Frontal cortex (tissue), 4 donors: ENCODE results near the gene MCRS1. TPM values are rescaled to one million over a fixed set of nuclear protein-coding genes. Genes with fewer than 3 reads are reported as not detected.
"Not testable (repeated sequence)": the region's sequence is repeated elsewhere in the genome, so short reads cannot be mapped to it uniquely, and the experiment has no call there.

ENCODE experiments used
- DNase-seq, 2 donors: peaks; one replicate each; pipeline ENCODE4 v3.0.0; 2012; ENCODE audit warnings: low spot score in 2 of 2
- FAIRE-seq: peaks from 2 replicates; lab custom pipeline; 2012; peaks lifted over from hg19 to GRCh38; lab: Jason Lieb, UNC
- total RNA-seq: library from RNA; depleted of rRNA; stranded (reverse); fragments of >200 nt; gene quantifications from one replicate; pipeline ENCODE4 v1.2.3, GENCODE V29; 2014
- donor health status: control.
- donor health status: control.
- donor health status: control.

MCRS1 gene
- total RNA-seq, 1 donor from 2014 or later, result 35.9 TPM

- FAIRE-seq (no peak), DNase-seq (no peak)
Measured at GRCh38 chr12:49543221-49543913, 24.6 kb downstream of the MCRS1 start.

GRCh38 chr12:49542592-49543160, 25.3 kb downstream of the MCRS1 start:
- no peak for DNase-seq
- no peak for FAIRE-seq

GRCh38 chr12:49541911-49542505, 25.9 kb downstream of the MCRS1 start:
- no peak for FAIRE-seq
- no peak for DNase-seq

DNA sequence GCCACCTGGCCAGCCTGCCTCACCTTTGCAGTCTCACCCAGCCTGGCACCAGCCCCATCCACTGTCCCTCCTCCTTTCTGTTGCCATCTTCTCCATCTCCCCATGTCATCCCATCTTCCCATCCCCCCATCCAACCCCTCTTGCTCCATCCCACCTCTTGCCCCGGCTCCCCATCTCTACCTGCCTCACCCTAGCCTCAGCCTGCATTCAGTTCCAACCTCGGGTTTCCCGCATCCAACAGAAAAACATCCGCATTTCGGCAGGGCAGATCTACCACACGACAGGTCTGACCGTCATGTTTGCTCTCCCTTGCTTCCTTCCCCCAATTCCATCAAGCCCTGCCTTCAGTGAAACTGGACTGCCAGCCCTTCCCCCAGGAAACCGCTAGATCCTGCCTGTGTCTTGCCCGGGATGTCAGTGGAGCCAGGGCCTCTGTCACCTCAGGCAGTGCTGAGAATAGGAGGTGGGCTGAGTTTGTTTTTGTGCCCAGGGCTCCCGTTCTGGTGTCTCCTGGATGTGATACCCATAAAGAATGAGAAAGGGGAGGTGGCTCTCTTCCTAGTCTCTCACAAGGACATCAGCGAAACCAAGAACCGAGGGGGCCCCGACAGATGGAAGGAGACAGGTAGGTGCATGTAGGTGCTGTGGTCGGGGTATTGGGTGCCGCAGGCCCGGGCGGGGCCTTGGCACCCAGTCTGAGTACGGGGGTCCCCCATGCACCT, 26.6 kb downstream of the MCRS1 start:
- DNase-seq (no peak), FAIRE-seq (no peak)

- DNase-seq (no peak), FAIRE-seq (no peak)
Measured at GRCh38 chr12:49540229-49541139, 27.5 kb downstream of the MCRS1 start.

- FAIRE-seq, result no peak
- peak in 1 of 2 donors; percentile 33 for DNase-seq
Measured at GRCh38 chr12:49539406-49540228, 28.3 kb downstream of the MCRS1 start.

GRCh38 chr12:49538510-49539403, 29.2 kb downstream of the MCRS1 start, which contains the start of gene KCNH3:
TSS of gene KCNH3 (plus strand) at chr12:49539030. CDS start at chr12:49539417, 387 bp downstream.
- FAIRE-seq, result no peak

GRCh38 chr12:49537752-49538509, 30.0 kb downstream of the MCRS1 start:
- DNase-seq (peak in 1 of 2 donors; percentile 39), FAIRE-seq (no peak)

More at GRCh38 chr12:49538510-49539403, 29.2 kb downstream of the MCRS1 start, which contains the start of gene KCNH3:
- DNase-seq, result peak; percentile 90 to 94

- DNase-seq (peak in 1 of 2 donors; percentile 34), FAIRE-seq (no peak)
Measured at GRCh38 chr12:49537231-49537751, 30.7 kb downstream of the MCRS1 start.

DNA sequence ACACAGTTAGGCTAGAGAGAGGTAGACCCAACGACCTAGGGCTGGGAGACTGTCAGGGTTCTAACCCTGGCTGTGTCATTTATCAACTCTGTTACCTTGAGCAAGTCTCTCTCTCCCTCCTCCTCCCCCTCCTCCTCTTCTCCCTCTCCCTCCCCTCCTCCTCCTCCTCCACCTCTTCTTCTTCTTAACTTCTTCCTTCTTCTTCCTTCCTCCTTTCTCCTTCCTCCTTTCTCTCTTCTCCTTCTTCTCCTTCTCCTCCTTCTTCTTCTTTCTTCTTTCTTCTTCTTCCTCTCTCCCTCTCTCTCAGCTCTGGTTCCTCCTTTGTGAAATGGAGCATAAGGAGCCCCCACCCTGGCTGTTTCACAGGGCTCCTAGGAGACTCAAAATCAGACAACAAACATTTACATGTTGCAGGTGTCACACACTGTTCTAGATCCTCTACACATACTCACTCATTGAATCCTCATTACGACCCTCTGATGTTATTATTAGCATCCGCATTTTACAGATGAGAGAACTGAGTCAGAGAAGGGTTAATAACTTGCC, 31.3 kb downstream of the MCRS1 start:
- FAIRE-seq (no peak), DNase-seq (no peak)

DNA sequence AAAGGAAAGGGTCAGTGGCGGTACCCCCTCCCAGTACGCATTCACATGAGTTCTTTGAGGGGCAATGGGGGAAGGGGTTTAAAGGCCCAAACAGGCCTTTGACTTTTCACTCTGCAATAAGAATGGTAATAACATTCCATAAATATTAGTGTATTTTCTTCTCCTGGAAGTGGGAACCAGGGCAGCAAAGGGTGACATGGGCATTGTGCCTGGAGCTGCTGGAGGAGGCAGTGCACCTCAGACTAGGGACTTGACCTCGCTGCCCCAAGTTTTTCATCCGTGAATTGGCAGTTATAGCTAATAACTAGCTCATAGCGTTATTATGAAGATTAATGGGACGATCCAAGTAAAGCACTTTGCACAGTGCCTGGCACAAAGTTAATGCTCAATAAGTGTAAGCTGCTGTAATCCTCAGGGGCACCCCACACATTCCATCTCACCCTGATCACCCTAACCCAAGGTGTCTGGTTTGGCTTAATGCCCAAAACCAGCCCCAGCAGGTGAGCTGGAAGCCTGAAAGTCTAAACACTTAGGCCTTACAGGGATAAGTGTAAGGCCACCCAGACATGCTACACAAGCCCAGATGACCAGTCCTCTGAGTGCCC, 31.9 kb downstream of the MCRS1 start:
- no peak for DNase-seq
- FAIRE-seq, result no peak

GRCh38 chr12:49534731-49535278, 33.1 kb downstream of the MCRS1 start:
- FAIRE-seq (no peak), DNase-seq (no peak)

DNA sequence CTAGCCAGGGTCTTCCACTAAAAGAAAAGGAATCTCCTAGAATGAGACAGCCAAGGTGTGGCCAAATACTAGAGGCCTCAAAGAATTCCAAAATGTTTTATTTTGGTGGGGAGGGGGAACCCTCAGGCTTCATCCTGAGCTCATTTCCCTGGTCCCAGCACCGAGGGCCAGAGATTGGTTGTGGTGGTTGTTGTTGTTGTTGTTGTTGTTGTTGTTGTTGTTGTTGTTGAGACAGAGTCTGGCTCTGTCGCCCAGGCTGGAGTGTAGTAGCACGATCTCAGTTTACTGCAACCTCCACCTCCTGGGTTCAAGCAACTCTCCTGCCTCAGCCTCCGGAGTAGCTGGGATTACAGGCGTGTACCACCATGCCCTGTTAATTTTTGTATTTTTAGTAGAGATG, 33.8 kb downstream of the MCRS1 start:
- DNase-seq, FAIRE-seq: not testable (repeated sequence)

DNA sequence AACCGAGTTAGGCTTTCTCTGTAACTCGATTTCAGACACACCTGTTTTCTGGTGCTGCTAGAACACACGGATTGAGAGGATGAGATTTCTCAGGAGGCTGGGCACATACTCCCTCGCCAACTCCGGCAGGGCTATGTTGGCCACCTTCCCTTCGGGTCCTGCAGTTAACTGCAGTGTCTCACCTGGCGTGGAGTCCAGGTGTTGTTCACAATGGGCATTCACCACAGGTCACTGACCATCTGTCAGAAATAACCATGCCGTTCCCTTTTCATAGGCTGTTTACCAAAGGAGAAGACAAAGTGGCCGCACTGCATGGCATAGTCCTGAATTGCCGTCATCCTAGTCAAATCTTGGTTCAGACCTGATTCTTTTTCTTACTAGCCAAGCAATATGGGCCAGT, 34.6 kb downstream of the MCRS1 start:
- DNase-seq (no peak), FAIRE-seq (no peak)

GRCh38 chr12:49531745-49532144, 36.2 kb downstream of the MCRS1 start:
- no peak for DNase-seq
- no peak for FAIRE-seq

- FAIRE-seq (no peak), DNase-seq (no peak)
Measured at GRCh38 chr12:49529414-49529813, 38.5 kb downstream of the MCRS1 start.
